SH-SY5Y (cell line): Measurements from ENCODE around the gene SERINC5.

Source experiments
- GATA2 ChIP-seq: IDR thresholded peaks from 2 replicates; pipeline ENCODE4 v1.6.1; 2011; ENCODE audit warnings: mild to moderate bottlenecking, low read depth, low read length
- GATA3 ChIP-seq: IDR thresholded peaks from 2 replicates; pipeline ENCODE4 v1.6.1; 2011; ENCODE audit warnings: low read depth, mild to moderate bottlenecking, low read length, moderate library complexity

SERINC5 gene

GRCh38 chr5:80105698-80106439 lies 150.0 kb downstream of the SERINC5 start:
- no peak for TF ChIP-seq GATA3
- no peak for TF ChIP-seq GATA2

- TF ChIP-seq GATA2 = no peak
Measured at GRCh38 chr5:80103371-80103770, 152.5 kb downstream of the SERINC5 start.

DNA sequence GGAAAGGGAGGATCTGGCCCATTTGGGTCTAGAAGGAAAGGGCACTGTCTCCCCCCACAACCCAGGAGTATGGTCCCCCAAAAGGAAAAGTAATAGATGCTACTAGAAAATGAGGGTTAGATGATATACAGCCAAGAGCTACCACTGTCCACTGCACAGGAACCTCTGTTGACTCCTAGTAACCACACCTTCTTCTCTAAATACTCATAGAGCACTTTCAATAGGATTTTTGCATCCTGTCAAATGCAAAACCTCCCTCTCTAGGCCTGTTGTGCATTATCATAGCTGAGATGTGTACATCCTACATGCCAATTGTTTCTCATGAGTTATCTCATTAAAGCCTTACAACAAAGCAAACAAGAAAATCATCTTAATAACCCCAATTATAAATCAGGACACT lies 153.9 kb downstream of the SERINC5 start:
- TF ChIP-seq GATA3 (no peak), GATA2 (no peak)

- TF ChIP-seq GATA2 (no peak), GATA3 (no peak)
Measured at GRCh38 chr5:80097451-80097850, 158.4 kb downstream of the SERINC5 start.

DNA sequence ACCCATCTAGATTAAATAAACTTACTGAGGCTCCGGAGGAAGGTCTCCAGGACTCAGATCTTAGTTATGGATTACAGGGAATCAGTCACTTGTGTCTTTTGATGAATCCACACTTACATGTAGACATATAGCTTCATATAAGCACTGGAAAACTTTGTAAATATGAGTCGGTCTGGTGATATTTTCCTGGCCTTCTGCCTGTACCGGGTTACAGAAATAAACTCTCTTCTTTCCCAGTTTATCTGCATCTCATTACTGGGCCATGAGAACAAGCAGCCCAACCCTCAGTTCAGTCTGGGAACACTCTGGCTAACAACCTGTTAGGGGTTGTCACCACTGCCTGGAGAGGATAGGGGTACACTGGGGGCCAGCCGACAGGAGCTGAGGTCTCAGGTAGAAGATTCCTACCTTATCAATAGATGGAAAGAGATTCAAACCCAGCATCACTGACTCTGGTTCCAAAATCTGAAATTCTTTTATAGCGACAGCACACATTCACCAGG lies 161.6 kb downstream of the SERINC5 start:
- TF ChIP-seq GATA2 = no peak

- TF ChIP-seq GATA3 (no peak), GATA2 (no peak)
Measured at GRCh38 chr5:80093796-80094195, 162.1 kb downstream of the SERINC5 start.

- TF ChIP-seq GATA3 (no peak), GATA2 (no peak)
Measured at GRCh38 chr5:80092486-80093107, 163.3 kb downstream of the SERINC5 start.

- TF ChIP-seq GATA2 (no peak), GATA3 (no peak)
Measured at GRCh38 chr5:80090884-80091166, 165.0 kb downstream of the SERINC5 start.

DNA sequence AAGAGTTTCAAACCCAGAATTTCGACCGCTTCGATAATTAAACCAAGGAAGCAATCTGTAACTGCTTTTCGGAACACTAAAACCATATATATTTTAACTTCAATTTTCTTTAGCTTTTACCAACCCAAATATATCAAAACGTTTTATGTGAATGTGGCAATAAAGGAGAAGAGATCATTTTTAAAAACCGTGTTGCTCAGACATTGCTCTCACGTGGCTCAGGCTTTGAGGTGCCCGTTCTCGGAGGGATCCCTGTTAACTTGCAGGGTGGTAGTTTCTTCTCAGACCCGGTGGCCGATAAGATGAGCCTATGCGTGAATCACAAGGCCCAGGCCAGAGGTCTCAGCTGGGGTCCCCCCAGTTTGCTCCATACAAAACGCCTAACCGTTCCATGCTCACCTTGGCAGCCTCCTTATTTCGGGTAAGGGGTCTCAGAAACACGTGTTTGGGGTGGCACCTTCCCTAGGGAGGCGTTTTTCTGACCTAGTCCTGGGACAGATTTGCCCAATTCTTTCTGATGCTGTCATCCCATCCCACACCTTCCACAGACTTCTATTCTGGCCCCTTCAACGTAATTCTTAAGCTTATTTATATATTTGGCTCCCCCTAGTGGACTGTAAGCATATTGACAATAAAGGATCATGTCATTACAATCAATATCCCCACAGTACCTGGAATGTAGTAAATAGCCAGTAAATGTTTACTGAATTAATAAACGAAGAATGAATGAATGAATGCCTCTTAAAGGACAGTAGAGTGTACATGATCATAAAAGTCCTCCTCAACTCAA lies 172.6 kb downstream of the SERINC5 start:
- no peak for TF ChIP-seq GATA3
- no peak for TF ChIP-seq GATA2

DNA sequence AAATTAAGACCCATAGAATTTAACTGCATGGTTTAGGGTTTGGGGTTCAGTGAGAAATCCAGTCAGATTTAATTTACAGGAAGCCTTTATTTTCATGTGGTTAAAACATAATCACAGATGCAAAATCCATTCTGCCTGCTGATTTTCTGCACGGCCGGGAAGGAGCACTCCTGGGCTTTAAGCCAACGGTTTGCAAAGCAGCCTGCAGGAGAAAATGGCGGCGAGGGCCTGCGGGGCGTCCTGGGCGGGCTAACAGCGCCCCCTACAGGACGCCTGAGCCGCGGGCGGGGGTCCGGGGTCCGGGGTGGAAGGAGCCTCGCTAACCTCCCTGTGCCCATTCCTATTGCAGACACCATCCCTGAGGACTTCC lies 173.1 kb downstream of the SERINC5 start:
- TF ChIP-seq GATA2 (no peak), GATA3 (no peak)

- TF ChIP-seq GATA3 (no peak), GATA2 (no peak)
Measured at GRCh38 chr5:80082281-80082680, 173.6 kb downstream of the SERINC5 start.

- TF ChIP-seq GATA2 = no peak
- no peak for TF ChIP-seq GATA3
Measured at GRCh38 chr5:80078921-80079320, 176.9 kb downstream of the SERINC5 start.

DNA sequence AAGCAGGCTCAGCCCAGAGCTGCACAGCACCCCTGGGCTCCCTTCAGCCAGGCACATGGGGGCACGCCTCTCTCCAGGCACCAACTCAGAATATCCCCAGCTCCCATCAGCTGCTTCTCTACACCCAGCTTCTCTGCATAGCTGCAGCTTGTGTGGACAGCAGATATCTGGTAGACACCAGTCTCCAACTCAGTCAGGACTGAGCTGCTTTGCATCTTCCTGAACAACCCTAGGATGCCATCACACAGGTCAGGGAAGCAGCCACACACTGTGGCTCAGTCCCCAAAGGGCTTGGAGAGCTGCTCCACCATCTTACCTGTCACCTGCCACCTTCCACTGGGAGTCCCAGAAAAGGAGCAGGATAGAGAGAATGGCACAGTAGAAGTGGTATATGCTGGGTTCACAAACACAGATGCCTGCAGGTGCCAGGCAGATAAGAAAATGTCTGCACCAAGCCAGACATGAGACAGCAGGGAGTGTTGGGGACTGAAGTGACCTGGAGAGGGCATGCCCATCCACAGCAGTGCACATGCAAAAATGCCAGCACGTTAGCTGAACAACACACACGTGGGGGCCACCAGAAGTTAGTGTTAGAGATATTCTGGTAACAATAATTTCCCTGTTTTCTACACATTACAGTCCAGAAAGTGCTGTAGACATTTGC lies 178.7 kb downstream of the SERINC5 start:
- TF ChIP-seq GATA3 = no peak
- TF ChIP-seq GATA2 = no peak

GRCh38 chr5:80076131-80077050 lies 179.5 kb downstream of the SERINC5 start:
- TF ChIP-seq GATA2 (no peak), GATA3 (no peak)
